ENCODE data around the gene RBP3.
A peak's percentile ranks its signal among the peaks of the same experiment; 100 is the strongest.

The RBP3 gene

GRCh38 chr10:47357131-47357582, 9.0 kb downstream of the RBP3 start:
- TF ChIP-seq CTCF (IDR thresholded peaks at IDR 0.05), result no peak
- Histone ChIP-seq H3K4me3 (no peak overlapping the region), H3K27ac (no peak overlapping the region)
- DNase-seq (ENCODE audit: low spot score), result no peak

GRCh38 chr10:47357911-47358310, 9.7 kb downstream of the RBP3 start:
- H3K4me3 ChIP-seq, result no peak overlapping the region
- DNase-seq (ENCODE audit: low spot score), result peak; percentile 59

GRCh38 chr10:47358457-47358856, 10.3 kb downstream of the RBP3 start:
- H3K4me3 ChIP-seq, result no peak overlapping the region
- H3K27ac ChIP-seq, result no peak overlapping the region
- TF ChIP-seq CTCF (IDR thresholded peaks at IDR 0.05), result no peak
- peak; percentile 52 for DNase-seq (ENCODE audit: low spot score)

More at GRCh38 chr10:47357911-47358310, 9.7 kb downstream of the RBP3 start:
- H3K27ac ChIP-seq, result no peak overlapping the region
- no peak for TF ChIP-seq CTCF (IDR thresholded peaks at IDR 0.05)

GRCh38 chr10:47359101-47359500, 10.9 kb downstream of the RBP3 start:
- Histone ChIP-seq H3K4me3 (no peak overlapping the region), H3K27ac (no peak overlapping the region)
- peak; percentile 50 for DNase-seq (ENCODE audit: low spot score)
- TF ChIP-seq CTCF (IDR thresholded peaks at IDR 0.05), result no peak

- DNase-seq (ENCODE audit: low spot score), result peak; percentile 50
- H3K4me3 ChIP-seq, result no peak overlapping the region
- no peak for TF ChIP-seq CTCF (IDR thresholded peaks at IDR 0.05)
- no peak overlapping the region for H3K27ac ChIP-seq
Measured at GRCh38 chr10:47359626-47360418, 11.7 kb downstream of the RBP3 start.

GRCh38 chr10:47360419-47361040, 12.4 kb downstream of the RBP3 start:
- TF ChIP-seq CTCF (IDR thresholded peaks at IDR 0.05), result no peak
- peak; percentile 57 for DNase-seq (ENCODE audit: low spot score)
- H3K27ac ChIP-seq, result no peak overlapping the region
- no peak overlapping the region for H3K4me3 ChIP-seq

- Histone ChIP-seq H3K4me3 (no peak overlapping the region), H3K27ac (no peak overlapping the region)
- DNase-seq (ENCODE audit: low spot score), result peak; percentile 45
- peak; percentile 33 for TF ChIP-seq CTCF (IDR thresholded peaks at IDR 0.05)
Measured at GRCh38 chr10:47361293-47361692, 13.1 kb downstream of the RBP3 start.
